ENCODE measurements around the gene SCRT2. TPM values are rescaled to one million over a fixed set of nuclear protein-coding genes. Genes with fewer than 3 reads are reported as not detected.

SCRT2 gene
- total and polyA plus RNA-seq, 9 of the 15 experiments (the other 6 are each of a cell fraction or from before 2014, with no cell fraction given) = 0.04 to 0.75 (median 0.13) TPM; not detected in 2

DNA sequence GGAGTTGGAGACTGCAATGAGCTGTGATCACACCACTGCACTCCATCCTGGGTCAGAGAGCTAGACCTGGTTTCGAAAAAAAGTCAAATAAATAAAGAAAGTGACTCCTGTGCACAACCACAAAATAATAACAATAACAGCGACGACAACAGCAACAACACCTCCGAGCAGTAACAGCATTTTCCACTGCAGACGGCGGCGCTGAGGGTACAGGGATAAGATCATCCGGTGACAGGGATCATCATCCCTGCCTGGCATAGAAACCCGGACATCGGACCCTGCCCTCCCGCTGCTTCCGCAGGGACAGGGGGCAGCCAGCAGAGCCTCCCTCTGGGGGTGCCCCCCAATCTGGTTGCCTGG lies 34.1 kb downstream of the SCRT2 start (continued):
- TF ChIP-seq ETV6 (IDR thresholded peaks at IDR 0.05; ENCODE audit: borderline replicate concordance in 1 of 2, low read depth in 2 of 2, low read length in 1 of 2) = no peak
- TF ChIP-seq ETV6 (CRISPR knock-in tag; IDR thresholded peaks at IDR 0.05; ENCODE audit: borderline replicate concordance) = no peak
- peak; percentile 41 to 74; a peak in 2 of 4 replicates for TF ChIP-seq FOXK2 (conservative IDR thresholded peaks at IDR 0.05 in 1 of 2, IDR thresholded peaks at IDR 0.05 in 1 of 2; ENCODE audit: low read depth in 2 of 2)
- TF ChIP-seq SP2 (IDR thresholded peaks at IDR 0.05; ENCODE audit: extremely low read depth, low read depth, low read length, poor library complexity, severe bottlenecking) = no peak
- TF ChIP-seq SMAD2 (IDR thresholded peaks at IDR 0.05; ENCODE audit: low read depth, low read length) = no peak
- no peak for TF ChIP-seq SMARCB1 (IDR thresholded peaks at IDR 0.05; ENCODE audit: insufficient read length, low read depth)
- no peak for TF ChIP-seq CBX5 (IDR thresholded peaks at IDR 0.05; ENCODE audit: borderline replicate concordance, low read depth)
- TF ChIP-seq CTBP1 (IDR thresholded peaks at IDR 0.05; ENCODE audit: borderline replicate concordance) = peak; percentile 41

GRCh38 chr20:640674-641515 lies 34.7 kb downstream of the SCRT2 start:
- Histone ChIP-seq H3K36me3 (ENCODE audit: control insufficient read depth, insufficient read depth, low read length) (0 out of 3 replicates have a peak, but pooled peaks cover 3% of the 10 kb centered on the region), H3K4me3 (no peak overlapping the region), H3K9me3 (replicated peaks; ENCODE audit: control insufficient read depth, insufficient read depth, low read depth, low read length) (no peaks in the 10 kb centered on the region), H3K79me2 (ENCODE audit: control insufficient read depth, insufficient read depth, low read length) (no peaks in the 10 kb centered on the region), H3K27me3 (ENCODE audit: control insufficient read depth in 2 of 2, insufficient read depth in 2 of 2, low read length in 2 of 2) (no peaks in the 10 kb centered on the region; a peak in 1 of 5 replicates), H4K20me1 (replicated peaks; ENCODE audit: control insufficient read depth, insufficient read depth, low read length) (peaks cover 3% of the 10 kb centered on the region; the same call in 1 of the 2 replicates), H3K9me1 (ENCODE audit: control insufficient read depth, insufficient read depth, low read length) (no peaks in the 10 kb centered on the region), H3K4me2 (ENCODE audit: insufficient read depth, low read length) (no peak overlapping the region), H3K4me1 (replicated peaks in 1 of 2; ENCODE audit: control insufficient read depth in 2 of 2, insufficient read depth in 2 of 2, low read length in 2 of 2) (peaks cover 18% of the 10 kb centered on the region in 2 experiments; a peak in 4 of 5 replicates), H3K27ac (ENCODE audit: extremely low read depth, low read depth, low read length) (no peak overlapping the region), H2AFZ (ENCODE audit: low read depth, low read length) (no peak overlapping the region), H3K9ac (ENCODE audit: insufficient read depth in 1 of 2, low read depth in 2 of 2, low read length in 2 of 2) (no peak overlapping the region)
- ChIA-PET CTCF (ENCODE audit: low intra/inter-chr PET ratio) (no interaction called here), POLR2A (interaction anchor here (0.6 to 1.0 kb wide), 2 partner anchors 11 to 90 kb away, joined by 4 read pairs; no protein-coding TSS in a partner anchor)
- no peak for DNase-seq (ENCODE audit: extremely low read depth in 1 of 4, low spot score in 3 of 4)
- ATAC-seq = no peak
- no peak for FAIRE-seq
- intact Hi-C loops (cut with micrococcal nuclease) = loop anchor here (10.0 kb wide), 1 partner anchor 286 kb away; no protein-coding TSS in a partner anchor
- 13% methylated on average over 11 of the region's 11 CpGs for WGBS (ENCODE audit: insufficient coverage, low coverage, missing lambda C conversion rate)
- TF ChIP-seq HDAC2 (IDR thresholded peaks at IDR 0.05) (peak; percentile 55; the same call in 1 of the 2 replicates), BCOR (IDR thresholded peaks at IDR 0.05) (peak; percentile 75), RBM25 (IDR thresholded peaks at IDR 0.05; ENCODE audit: low read depth, low read length, severe bottlenecking) (peak; percentile 85), POLR3G (IDR thresholded peaks at IDR 0.05; ENCODE audit: extremely low read depth, insufficient read length, insufficient replicate concordance) (no peak), ZKSCAN8 (CRISPR knock-in tag; IDR thresholded peaks at IDR 0.05) (peak; percentile 95), KDM1A (IDR thresholded peaks at IDR 0.05) (peak; percentile 27 to 67; a peak in 3 of 4 replicates), RCOR1 (IDR thresholded peaks at IDR 0.05; ENCODE audit: borderline replicate concordance in 1 of 2, low read depth in 2 of 2, low read length in 2 of 2) (0 out of 4 replicates have a peak, but pooled peaks of 1 of the 2 experiments have one; percentile 8), ESRRA (IDR thresholded peaks at IDR 0.05; ENCODE audit: borderline replicate concordance, low read depth) (peak; percentile 64), ADNP (tag; IDR thresholded peaks at IDR 0.05) (peak; percentile 62; the same call in 1 of the 2 replicates)
- TF ChIP-seq, protein P1, sequence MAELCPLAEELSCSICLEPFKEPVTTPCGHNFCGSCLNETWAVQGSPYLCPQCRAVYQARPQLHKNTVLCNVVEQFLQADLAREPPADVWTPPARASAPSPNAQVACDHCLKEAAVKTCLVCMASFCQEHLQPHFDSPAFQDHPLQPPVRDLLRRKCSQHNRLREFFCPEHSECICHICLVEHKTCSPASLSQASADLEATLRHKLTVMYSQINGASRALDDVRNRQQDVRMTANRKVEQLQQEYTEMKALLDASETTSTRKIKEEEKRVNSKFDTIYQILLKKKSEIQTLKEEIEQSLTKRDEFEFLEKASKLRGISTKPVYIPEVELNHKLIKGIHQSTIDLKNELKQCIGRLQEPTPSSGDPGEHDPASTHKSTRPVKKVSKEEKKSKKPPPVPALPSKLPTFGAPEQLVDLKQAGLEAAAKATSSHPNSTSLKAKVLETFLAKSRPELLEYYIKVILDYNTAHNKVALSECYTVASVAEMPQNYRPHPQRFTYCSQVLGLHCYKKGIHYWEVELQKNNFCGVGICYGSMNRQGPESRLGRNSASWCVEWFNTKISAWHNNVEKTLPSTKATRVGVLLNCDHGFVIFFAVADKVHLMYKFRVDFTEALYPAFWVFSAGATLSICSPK (IDR thresholded peaks at IDR 0.05; ENCODE audit: borderline replicate concordance) = no peak
- BruUV-seq (replicated peaks) = no TSS peak
- in situ Hi-C loops (cut with MboI) = no loop called here

All from K562 (cell line).